Ishikawa (cell line): ENCODE data around the gene CLCN4.

Source experiments
- CEBPB ChIP-seq: IDR thresholded peaks from 2 replicates; pipeline ENCODE4 v1.6.1; 2012
- CREB1 ChIP-seq: IDR thresholded peaks from 2 replicates; pipeline ENCODE4 v1.6.1; 2012; ENCODE audit warnings: low read depth
- EGR1 ChIP-seq: IDR thresholded peaks from 2 replicates; pipeline ENCODE4 v1.6.1; 2012
- EP300 ChIP-seq: IDR thresholded peaks from 2 replicates; pipeline ENCODE4 v1.6.1; 2012; ENCODE audit warnings: borderline replicate concordance
- FOXM1 ChIP-seq: IDR thresholded peaks from 2 replicates; pipeline ENCODE4 v1.6.1; 2012; ENCODE audit warnings: low read depth, borderline replicate concordance
- MAX ChIP-seq: IDR thresholded peaks from 2 replicates; pipeline ENCODE4 v1.6.1; 2012
- NFIC ChIP-seq: IDR thresholded peaks from 2 replicates; pipeline ENCODE4 v1.6.1; 2012
- RAD21 ChIP-seq: IDR thresholded peaks from 2 replicates; pipeline ENCODE4 v1.6.1; 2012; ENCODE audit warnings: low read depth
- TAF1 ChIP-seq: IDR thresholded peaks from 2 replicates; pipeline ENCODE4 v1.6.1; 2012; ENCODE audit warnings: low read depth, mild to moderate bottlenecking
- TCF12 ChIP-seq: IDR thresholded peaks from 2 replicates; pipeline ENCODE4 v1.6.1; 2012; ENCODE audit warnings: low read depth
- TEAD4 ChIP-seq: IDR thresholded peaks from 2 replicates; pipeline ENCODE4 v1.6.1; 2012
- USF1 ChIP-seq: IDR thresholded peaks from 2 replicates; pipeline ENCODE4 v1.6.1; 2012
- YY1 ChIP-seq: IDR thresholded peaks from 2 replicates; pipeline ENCODE4 v1.6.1; 2012; ENCODE audit warnings: low read depth
- ZBTB7A ChIP-seq: IDR thresholded peaks from 2 replicates; pipeline ENCODE4 v1.6.1; 2012; ENCODE audit warnings: low read depth
- TF ChIP-seq, protein P1 (sequence below): IDR thresholded peaks from 2 replicates; pipeline ENCODE4 v1.6.1; 2012; ENCODE audit warnings: low read depth, mild to moderate bottlenecking

Gene CLCN4

GRCh38 chrX:10206317-10206716, 49.5 kb downstream of the CLCN4 start:
- TF ChIP-seq RAD21: no peak
- no peak for TF ChIP-seq NFIC
- no peak for TF ChIP-seq MAX
- TF ChIP-seq YY1: no peak
- TF ChIP-seq CEBPB: no peak
- no peak for TF ChIP-seq ZBTB7A
- no peak for TF ChIP-seq FOXM1
- no peak for TF ChIP-seq TCF12
- TF ChIP-seq TEAD4: no peak
- TF ChIP-seq EP300: no peak
- no peak for TF ChIP-seq EGR1

- TF ChIP-seq TCF12: no peak
- no peak for TF ChIP-seq CREB1
Observed at GRCh38 chrX:10208281-10208856, 51.6 kb downstream of the CLCN4 start.

DNA sequence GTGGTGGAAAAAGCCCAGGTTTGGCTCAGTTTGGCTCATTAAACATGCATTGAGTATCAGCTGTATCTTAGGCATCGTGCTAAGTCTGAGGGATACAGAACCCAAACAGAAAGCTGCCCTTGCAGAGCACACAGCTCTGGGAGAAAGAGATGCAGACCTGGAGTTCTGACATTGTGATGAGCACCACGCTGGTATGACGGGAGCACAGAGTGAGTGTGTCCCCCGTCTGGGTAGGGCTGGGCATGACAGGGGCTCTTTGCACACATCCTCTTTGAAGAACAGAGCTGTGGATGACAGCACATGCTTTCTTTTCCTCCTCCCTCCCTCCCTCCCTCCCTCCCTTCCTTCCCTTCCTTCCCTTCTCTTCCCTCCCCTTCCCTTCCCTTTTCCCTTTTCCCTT, 52.2 kb downstream of the CLCN4 start:
- TF ChIP-seq, protein P1, sequence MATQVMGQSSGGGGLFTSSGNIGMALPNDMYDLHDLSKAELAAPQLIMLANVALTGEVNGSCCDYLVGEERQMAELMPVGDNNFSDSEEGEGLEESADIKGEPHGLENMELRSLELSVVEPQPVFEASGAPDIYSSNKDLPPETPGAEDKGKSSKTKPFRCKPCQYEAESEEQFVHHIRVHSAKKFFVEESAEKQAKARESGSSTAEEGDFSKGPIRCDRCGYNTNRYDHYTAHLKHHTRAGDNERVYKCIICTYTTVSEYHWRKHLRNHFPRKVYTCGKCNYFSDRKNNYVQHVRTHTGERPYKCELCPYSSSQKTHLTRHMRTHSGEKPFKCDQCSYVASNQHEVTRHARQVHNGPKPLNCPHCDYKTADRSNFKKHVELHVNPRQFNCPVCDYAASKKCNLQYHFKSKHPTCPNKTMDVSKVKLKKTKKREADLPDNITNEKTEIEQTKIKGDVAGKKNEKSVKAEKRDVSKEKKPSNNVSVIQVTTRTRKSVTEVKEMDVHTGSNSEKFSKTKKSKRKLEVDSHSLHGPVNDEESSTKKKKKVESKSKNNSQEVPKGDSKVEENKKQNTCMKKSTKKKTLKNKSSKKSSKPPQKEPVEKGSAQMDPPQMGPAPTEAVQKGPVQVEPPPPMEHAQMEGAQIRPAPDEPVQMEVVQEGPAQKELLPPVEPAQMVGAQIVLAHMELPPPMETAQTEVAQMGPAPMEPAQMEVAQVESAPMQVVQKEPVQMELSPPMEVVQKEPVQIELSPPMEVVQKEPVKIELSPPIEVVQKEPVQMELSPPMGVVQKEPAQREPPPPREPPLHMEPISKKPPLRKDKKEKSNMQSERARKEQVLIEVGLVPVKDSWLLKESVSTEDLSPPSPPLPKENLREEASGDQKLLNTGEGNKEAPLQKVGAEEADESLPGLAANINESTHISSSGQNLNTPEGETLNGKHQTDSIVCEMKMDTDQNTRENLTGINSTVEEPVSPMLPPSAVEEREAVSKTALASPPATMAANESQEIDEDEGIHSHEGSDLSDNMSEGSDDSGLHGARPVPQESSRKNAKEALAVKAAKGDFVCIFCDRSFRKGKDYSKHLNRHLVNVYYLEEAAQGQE: no peak
- TF ChIP-seq TEAD4: no peak
- no peak for TF ChIP-seq USF1
- TF ChIP-seq EGR1: no peak
- no peak for TF ChIP-seq RAD21
- TF ChIP-seq ZBTB7A: no peak
- TF ChIP-seq FOXM1: no peak
- no peak for TF ChIP-seq YY1
- TF ChIP-seq TCF12: no peak
- no peak for TF ChIP-seq CEBPB
- TF ChIP-seq MAX: no peak

- no peak for TF ChIP-seq TCF12
- no peak for TF ChIP-seq FOXM1
- no peak for TF ChIP-seq TAF1
- TF ChIP-seq YY1: no peak
- no peak for TF ChIP-seq USF1
- no peak for TF ChIP-seq ZBTB7A
- TF ChIP-seq, protein P1: no peak
- no peak for TF ChIP-seq CEBPB
- no peak for TF ChIP-seq TEAD4
- no peak for TF ChIP-seq MAX
- TF ChIP-seq EP300: no peak
- TF ChIP-seq NFIC: no peak
- TF ChIP-seq RAD21: no peak
Observed at GRCh38 chrX:10212395-10212794, 55.6 kb downstream of the CLCN4 start.

- TF ChIP-seq CREB1: no peak
Observed at GRCh38 chrX:10213716-10214115, 56.9 kb downstream of the CLCN4 start.

- TF ChIP-seq NFIC: no peak
- TF ChIP-seq EP300: no peak
- TF ChIP-seq USF1: no peak
- TF ChIP-seq TCF12: no peak
- TF ChIP-seq YY1: no peak
- TF ChIP-seq EGR1: no peak
- TF ChIP-seq, protein P1: no peak
- no peak for TF ChIP-seq CREB1
- TF ChIP-seq ZBTB7A: no peak
- TF ChIP-seq RAD21: no peak
- TF ChIP-seq CEBPB: no peak
- no peak for TF ChIP-seq FOXM1
- TF ChIP-seq TAF1: no peak
- TF ChIP-seq TEAD4: no peak
- TF ChIP-seq MAX: no peak
Observed at GRCh38 chrX:10216208-10216607, 59.4 kb downstream of the CLCN4 start.
